H9 (cell line): ENCODE measurements around the gene ELOVL3. TPM values are rescaled to one million over a fixed set of nuclear protein-coding genes. Genes with fewer than 3 reads are reported as not detected.

Experiments
- DNase-seq: peaks from one replicate; pipeline ENCODE4 v3.0.0-alpha.2; 2017
- H2AFZ ChIP-seq: one replicate; pipeline ENCODE4 v1.6.1; 2013; ENCODE audit warnings: mild to moderate bottlenecking, low read length, control low read depth, moderate library complexity
- H2AK5ac ChIP-seq: 2 replicates; pipeline ENCODE4 v1.6.1; 2013; ENCODE audit warnings: low read length, control low read depth, mixed read lengths; ENCODE audit not compliant: insufficient read length
- H2BK120ac ChIP-seq: one replicate; pipeline ENCODE4 v1.6.1; 2013; ENCODE audit warnings: low read depth, mild to moderate bottlenecking, low read length, control low read depth, inconsistent platforms; ENCODE audit not compliant: poor library complexity, severe bottlenecking
- H2BK12ac ChIP-seq: 2 replicates; pipeline ENCODE4 v1.6.1; 2013; ENCODE audit warnings: low read length, control low read depth, mixed read lengths, low read depth; ENCODE audit not compliant: insufficient read length
- H2BK15ac ChIP-seq: 2 replicates; pipeline ENCODE4 v1.6.1; 2013; ENCODE audit warnings: low read depth, low read length, control low read depth
- H2BK20ac ChIP-seq: one replicate; pipeline ENCODE4 v1.6.1; 2013; ENCODE audit warnings: low read depth, mild to moderate bottlenecking, low read length, control low read depth, inconsistent platforms; ENCODE audit not compliant: poor library complexity, severe bottlenecking
- H2BK5ac ChIP-seq: 2 replicates; pipeline ENCODE4 v1.6.1; 2013; ENCODE audit warnings: low read length, control low read depth, mixed read lengths; ENCODE audit not compliant: insufficient read length
- H3K14ac ChIP-seq: 2 replicates; pipeline ENCODE4 v1.6.1; 2013; ENCODE audit warnings: low read length, control low read depth; ENCODE audit not compliant: insufficient read depth
- H3K18ac ChIP-seq: 2 replicates; pipeline ENCODE4 v1.6.1; 2013; ENCODE audit warnings: low read depth, mild to moderate bottlenecking, mixed read lengths, low read length, control low read depth; ENCODE audit not compliant: insufficient read length
- H3K23ac ChIP-seq: 2 replicates; pipeline ENCODE4 v1.6.1; 2013; ENCODE audit warnings: low read length, control low read depth, mixed read lengths, low read depth; ENCODE audit not compliant: insufficient read length
- H3K23me2 ChIP-seq: 2 replicates; pipeline ENCODE4 v1.6.1; 2013; ENCODE audit warnings: low read depth, mild to moderate bottlenecking, mixed read lengths, low read length, control low read depth; ENCODE audit not compliant: insufficient read length, poor library complexity, severe bottlenecking
- H3K27ac ChIP-seq: 2 replicates; pipeline ENCODE4 v1.5.1; 2013; ENCODE audit warnings: low read length, control low read depth, mixed read lengths, low read depth; ENCODE audit not compliant: insufficient read length
- H3K27me3 ChIP-seq: 2 replicates; pipeline ENCODE4 v1.6.1; 2013; ENCODE audit warnings: low read length, control low read depth, inconsistent platforms; ENCODE audit not compliant: insufficient read depth
- H3K4ac ChIP-seq: 2 replicates; pipeline ENCODE4 v1.6.1; 2013; ENCODE audit warnings: low read depth, mild to moderate bottlenecking, control low read depth, inconsistent platforms, low read length, moderate library complexity
- H3K4me1 ChIP-seq: 2 replicates; pipeline ENCODE4 v1.6.1; 2013; ENCODE audit warnings: low read length, control low read depth, inconsistent platforms; ENCODE audit not compliant: insufficient read depth
- H3K4me2 ChIP-seq: 2 replicates; pipeline ENCODE4 v1.6.1; 2013; ENCODE audit warnings: low read length, control low read depth, mixed read lengths; ENCODE audit not compliant: insufficient read length, insufficient read depth
- H3K56ac ChIP-seq: 2 replicates; pipeline ENCODE4 v1.6.1; 2013; ENCODE audit warnings: low read depth, mild to moderate bottlenecking, mixed read lengths, low read length, control low read depth; ENCODE audit not compliant: insufficient read length
- H3K79me1 ChIP-seq: 2 replicates; pipeline ENCODE4 v1.6.1; 2013; ENCODE audit warnings: low read depth, mild to moderate bottlenecking, moderate library complexity, low read length, control low read depth, inconsistent platforms; ENCODE audit not compliant: insufficient read depth, poor library complexity, severe bottlenecking
- H3K79me2 ChIP-seq: 2 replicates; pipeline ENCODE4 v1.6.1; 2013; ENCODE audit warnings: low read length, control low read depth, inconsistent platforms; ENCODE audit not compliant: insufficient read depth
- H3K9ac ChIP-seq: 2 replicates; pipeline ENCODE4 v1.6.1; 2013; ENCODE audit warnings: low read length, control low read depth, mixed read lengths; ENCODE audit not compliant: insufficient read length; ENCODE audit errors: extremely low read depth
- H3K9me3 ChIP-seq: one replicate; pipeline ENCODE4 v1.6.1; 2013; ENCODE audit warnings: low read depth, low read length, inconsistent platforms; ENCODE audit not compliant: control insufficient read depth
- H3T11ph ChIP-seq: one replicate; pipeline ENCODE4 v1.6.1; 2013; ENCODE audit warnings: mild to moderate bottlenecking, low read length, control low read depth, inconsistent platforms
- H4K20me1 ChIP-seq: one replicate; pipeline ENCODE4 v1.6.1; 2013; ENCODE audit not compliant: control insufficient read depth, insufficient read length, insufficient read depth
- H4K5ac ChIP-seq: 2 replicates; pipeline ENCODE4 v1.6.1; 2013; ENCODE audit warnings: low read depth, mild to moderate bottlenecking, mixed read lengths, low read length, control low read depth; ENCODE audit not compliant: insufficient read length
- H4K8ac ChIP-seq: replicated peaks from 2 replicates; pipeline ENCODE4 v1.6.1; 2013; ENCODE audit warnings: low read length, control low read depth, mixed read lengths, low read depth; ENCODE audit not compliant: insufficient read length
- H4K91ac ChIP-seq: 2 replicates; pipeline ENCODE4 v1.6.1; 2013; ENCODE audit warnings: low read depth, mild to moderate bottlenecking, moderate library complexity, mixed read lengths, low read length, control low read depth; ENCODE audit not compliant: insufficient read length
- H3K27ac Mint-ChIP-seq, 3 experiments: 2 replicates in 2 of 3; 3 replicates in 1 of 3; pipeline ENCODE4 v1.8.0; 2020 to 2021; ENCODE audit warnings: mixed read lengths in 3 of 3, mild to moderate bottlenecking in 1 of 3, moderate library complexity in 1 of 3
- H3K27me3 Mint-ChIP-seq: 2 replicates; pipeline ENCODE4 v1.8.0; 2021; ENCODE audit warnings: low read depth, mild to moderate bottlenecking, moderate library complexity, mixed read lengths
- H3K36me3 Mint-ChIP-seq, 3 experiments: 2 replicates in 2 of 3; 3 replicates in 1 of 3; pipeline ENCODE4 v1.8.0; 2020 to 2021; ENCODE audit warnings: low read depth in 3 of 3, mixed read lengths in 3 of 3; ENCODE audit not compliant: insufficient read depth in 1 of 3
- H3K4me1 Mint-ChIP-seq, 2 experiments: 2 replicates each; pipeline ENCODE4 v1.8.0; 2020; ENCODE audit warnings: mixed read lengths in 2 of 2
- H3K4me3 Mint-ChIP-seq, 2 experiments: 2 replicates in 1 of 2; 3 replicates in 1 of 2; pipeline ENCODE4 v1.8.0; 2020 to 2021; ENCODE audit warnings: mild to moderate bottlenecking in 2 of 2, mixed read lengths in 2 of 2, moderate library complexity in 1 of 2
- H3K9me3 Mint-ChIP-seq, 2 experiments: 2 replicates in 1 of 2; 3 replicates in 1 of 2; pipeline ENCODE4 v1.8.0; 2020; ENCODE audit warnings: mild to moderate bottlenecking in 2 of 2, mixed read lengths in 2 of 2, moderate library complexity in 1 of 2
- WGBS: extraction: QIAGEN DNeasy Blood & Tissue Kit; methylation state at CpG from one replicate; pipeline ENCODE4 v1.1.7; 2013; ENCODE audit warnings: missing lambda C conversion rate, low lambda C conversion rate, mixed read lengths; ENCODE audit not compliant: insufficient read length; ENCODE audit errors: extremely low coverage; 5-methylcytosine and 5-hydroxymethylcytosine counted together
- total RNA-seq: library from RNA; stranded (reverse); gene quantifications from 2 replicates; pipeline ENCODE4 v1.2.1, GENCODE V29; 2021
- TF ChIP-seq, protein P1 (sequence below): fragments of 200-600 bp; sonication (generic); conservative IDR thresholded peaks from 3 replicates; pipeline ENCODE4 v1.8.0; 2021; ENCODE audit warnings: antibody characterized with exemption, mild to moderate bottlenecking

The ELOVL3 gene
- total RNA-seq, 1 experiment from 2014 or later, result not detected

DNA sequence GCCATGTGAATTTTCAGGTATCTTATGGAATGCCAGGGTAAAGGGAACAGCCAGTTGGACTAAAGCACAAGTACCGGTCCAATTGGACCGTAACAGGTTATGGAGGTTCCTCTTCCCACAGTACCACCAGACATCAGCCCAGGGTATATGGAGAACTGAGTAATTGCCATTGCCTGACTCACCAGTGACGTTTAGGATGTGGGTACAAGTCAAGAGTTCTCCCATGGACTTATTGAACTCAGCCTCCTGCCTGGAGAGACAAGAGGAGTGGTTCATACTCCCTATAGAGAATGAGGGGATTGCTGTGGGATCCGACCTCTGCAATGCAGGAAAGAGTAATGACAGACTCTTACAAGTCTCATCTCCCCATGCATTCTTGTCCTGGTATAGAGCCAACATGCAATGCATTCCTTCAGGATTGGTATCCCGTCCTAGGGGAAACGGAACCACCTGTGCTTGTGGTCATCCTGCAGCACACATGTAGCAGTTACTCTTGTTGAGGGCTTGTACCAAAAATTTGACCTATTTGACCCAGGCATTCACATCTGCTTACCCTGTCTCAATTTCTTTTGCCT is 30.7 kb upstream of the ELOVL3 start:
- Histone ChIP-seq H2BK20ac (no peak overlapping the region), H4K20me1 (no peaks in the 10 kb centered on the region), H3T11ph (no peak overlapping the region), H3K79me2 (no peaks in the 10 kb centered on the region), H2AK5ac (no peak overlapping the region), H3K79me1 (no peaks in the 10 kb centered on the region), H3K4me1 (no peaks in the 10 kb centered on the region), H2BK15ac (no peak overlapping the region), H3K9ac (no peak overlapping the region), H3K4me2 (no peak overlapping the region), H2BK12ac (no peak overlapping the region), H3K56ac (no peak overlapping the region), H2BK5ac (no peak overlapping the region), H3K14ac (no peak overlapping the region), H3K27me3 (no peaks in the 10 kb centered on the region), H3K4ac (no peak overlapping the region), H4K8ac (no peak overlapping the region), H3K27ac (no peak overlapping the region), H4K91ac (no peak overlapping the region), H4K5ac (no peak overlapping the region), H3K23ac (no peak overlapping the region), H2AFZ (no peak overlapping the region), H3K18ac (no peak overlapping the region), H2BK120ac (no peak overlapping the region), H3K23me2 (no peaks in the 10 kb centered on the region), H3K9me3 (peaks cover 18% of the 10 kb centered on the region)
- TF ChIP-seq, protein P1, sequence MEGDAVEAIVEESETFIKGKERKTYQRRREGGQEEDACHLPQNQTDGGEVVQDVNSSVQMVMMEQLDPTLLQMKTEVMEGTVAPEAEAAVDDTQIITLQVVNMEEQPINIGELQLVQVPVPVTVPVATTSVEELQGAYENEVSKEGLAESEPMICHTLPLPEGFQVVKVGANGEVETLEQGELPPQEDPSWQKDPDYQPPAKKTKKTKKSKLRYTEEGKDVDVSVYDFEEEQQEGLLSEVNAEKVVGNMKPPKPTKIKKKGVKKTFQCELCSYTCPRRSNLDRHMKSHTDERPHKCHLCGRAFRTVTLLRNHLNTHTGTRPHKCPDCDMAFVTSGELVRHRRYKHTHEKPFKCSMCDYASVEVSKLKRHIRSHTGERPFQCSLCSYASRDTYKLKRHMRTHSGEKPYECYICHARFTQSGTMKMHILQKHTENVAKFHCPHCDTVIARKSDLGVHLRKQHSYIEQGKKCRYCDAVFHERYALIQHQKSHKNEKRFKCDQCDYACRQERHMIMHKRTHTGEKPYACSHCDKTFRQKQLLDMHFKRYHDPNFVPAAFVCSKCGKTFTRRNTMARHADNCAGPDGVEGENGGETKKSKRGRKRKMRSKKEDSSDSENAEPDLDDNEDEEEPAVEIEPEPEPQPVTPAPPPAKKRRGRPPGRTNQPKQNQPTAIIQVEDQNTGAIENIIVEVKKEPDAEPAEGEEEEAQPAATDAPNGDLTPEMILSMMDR, result no peak
- Mint-ChIP-seq H3K9me3 (peaks cover 41 to 49% of the 10 kb centered on the region in 2 experiments), H3K27me3 (peaks cover 51% of the 10 kb centered on the region), H3K4me3 (no peak overlapping the region), H3K27ac (no peak overlapping the region), H3K36me3 (peaks cover 0 to 9% (median 0%) of the 10 kb centered on the region in 3 experiments; a peak in 4 of 7 replicates), H3K4me1 (no peaks in the 10 kb centered on the region)
- WGBS, result no CpG with 5 or more reads among the region's 6 CpGs
- DNase-seq, result no peak
